HUES64 (cell line): ENCODE results near the gene PTBP1.

Experiments
- H3K27ac ChIP-seq: 2 replicates; pipeline ENCODE4 v1.7.0; 2013; ENCODE audit warnings: low read depth, low read length, inconsistent platforms
- H3K27me3 ChIP-seq: 2 replicates; pipeline ENCODE4 v1.6.1; 2013; ENCODE audit warnings: mild to moderate bottlenecking, low read length; ENCODE audit not compliant: insufficient read depth
- H3K36me3 ChIP-seq: 2 replicates; pipeline ENCODE4 v1.6.1; 2013; ENCODE audit warnings: mild to moderate bottlenecking, low read length; ENCODE audit not compliant: insufficient read depth
- H3K4me1 ChIP-seq: 2 replicates; pipeline ENCODE4 v1.6.1; 2013; ENCODE audit warnings: mild to moderate bottlenecking, low read length, moderate library complexity; ENCODE audit not compliant: insufficient read depth
- H3K4me3 ChIP-seq: 2 replicates; pipeline ENCODE4 v1.5.1; 2013; ENCODE audit warnings: mild to moderate bottlenecking, low read length, moderate library complexity
- H3K9ac ChIP-seq: 2 replicates; pipeline ENCODE4 v1.6.1; 2013; ENCODE audit warnings: mild to moderate bottlenecking, low read depth, low read length
- H3K9me3 ChIP-seq: 2 replicates; pipeline ENCODE4 v1.6.1; 2013; ENCODE audit warnings: low read depth, low read length; ENCODE audit not compliant: insufficient read depth
- WGBS: fragments of 150-250, 120-280 bp; methylation state at CpG from one replicate; pipeline ENCODE4 v1.1.7; 2013; ENCODE audit warnings: missing lambda C conversion rate; 5-methylcytosine and 5-hydroxymethylcytosine counted together

The PTBP1 gene

DNA sequence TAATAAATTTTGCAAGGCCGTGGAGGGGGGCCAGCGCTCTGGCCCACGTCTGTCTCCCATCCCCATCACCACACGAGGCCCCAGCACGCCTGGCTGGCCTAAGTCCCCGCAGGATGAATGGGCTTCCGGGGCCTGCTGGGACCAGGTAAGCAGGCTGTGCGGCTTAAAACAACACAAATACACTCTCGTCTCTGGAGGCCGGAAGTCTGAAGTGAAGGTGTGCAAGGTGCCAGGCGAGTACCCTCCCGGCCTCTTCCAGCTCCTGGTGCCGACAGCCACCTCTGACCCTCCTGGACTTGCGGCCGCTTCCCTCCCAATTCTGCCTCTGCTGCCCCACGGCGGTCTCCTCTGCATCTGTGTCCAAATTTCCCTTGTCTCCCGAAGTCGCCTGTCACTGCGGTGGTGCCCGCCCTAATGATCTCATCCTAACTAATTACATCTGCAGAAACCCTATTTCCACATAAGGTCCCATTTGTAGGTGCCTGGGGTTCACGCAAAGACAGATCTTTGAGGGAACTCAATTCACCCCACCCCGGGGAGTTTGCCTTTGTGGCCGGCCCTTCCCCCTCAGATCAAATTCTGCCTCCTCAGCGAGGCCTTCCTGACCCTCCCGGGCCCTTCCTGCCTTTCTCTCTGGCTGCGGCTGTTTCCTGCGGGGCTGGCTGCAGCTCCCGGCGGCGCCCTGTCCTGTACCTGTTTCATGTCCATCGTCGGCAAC, 8.1 kb upstream of the PTBP1 start:
- peak overlapping the region; percentile 82 for H3K27ac ChIP-seq
- no peak overlapping the region for H3K4me3 ChIP-seq
- H3K9me3 ChIP-seq = no peaks in the 10 kb centered on the region
- H3K36me3 ChIP-seq = no peaks in the 10 kb centered on the region
- H3K9ac ChIP-seq = peak overlapping the region; percentile 52
- no peaks in the 10 kb centered on the region for H3K27me3 ChIP-seq
- peaks cover 14% of the 10 kb centered on the region for H3K4me1 ChIP-seq
- WGBS = 34% methylated on average over 33 of the region's 33 CpGs

DNA sequence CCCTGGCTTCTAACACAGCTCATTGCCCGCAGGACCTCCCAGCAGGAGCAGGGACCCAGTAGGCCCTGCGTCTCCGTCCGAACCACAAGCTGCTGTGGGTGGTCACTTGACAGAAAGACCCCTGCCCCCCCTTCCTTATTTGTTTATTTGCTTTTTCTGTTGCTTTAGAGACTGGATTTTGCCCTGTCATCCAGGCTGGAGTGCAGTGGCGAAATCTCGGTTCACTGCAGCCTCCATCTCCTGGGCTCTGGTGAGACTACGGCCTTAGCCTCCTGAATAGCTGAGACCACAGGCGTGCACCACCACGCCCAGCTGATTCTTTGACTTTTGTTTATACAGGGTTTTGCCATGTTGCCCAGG, 7.6 kb upstream of the PTBP1 start:
- Histone ChIP-seq H3K4me1 (peaks cover 14% of the 10 kb centered on the region), H3K27me3 (no peaks in the 10 kb centered on the region), H3K9ac (peak overlapping the region; percentile 52), H3K9me3 (no peaks in the 10 kb centered on the region), H3K4me3 (no peak overlapping the region), H3K27ac (peak overlapping the region; percentile 82), H3K36me3 (no peaks in the 10 kb centered on the region)
- 66% methylated on average over 9 of the region's 9 CpGs for WGBS

DNA sequence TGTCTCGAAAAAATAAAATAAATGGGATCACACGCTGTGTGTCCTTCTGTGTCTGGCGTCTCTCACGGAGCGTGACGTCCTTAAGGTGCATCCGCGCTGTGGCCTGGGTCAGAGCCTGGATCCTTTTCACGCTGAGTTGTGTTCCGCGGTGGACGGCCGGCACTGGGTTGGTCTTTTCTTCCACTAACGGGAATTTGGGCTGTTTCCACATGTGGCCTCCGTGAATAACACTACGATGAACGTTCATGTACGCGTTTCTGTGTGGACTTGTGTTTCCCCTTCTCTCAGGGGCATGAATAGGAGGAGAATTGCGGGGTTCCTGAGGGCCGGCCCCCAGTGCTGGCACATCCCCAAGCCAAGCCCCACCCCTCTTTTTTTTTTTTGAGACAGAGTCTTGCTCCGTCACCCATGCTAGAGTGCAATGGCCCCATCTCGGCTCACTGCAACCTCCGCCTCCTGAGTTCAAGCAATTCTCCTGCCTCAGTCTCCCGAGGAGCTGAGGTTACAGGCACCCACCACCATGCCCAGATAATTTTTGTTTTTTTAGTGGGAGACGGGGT, 6.2 kb upstream of the PTBP1 start:
- no peak overlapping the region; the same call in 1 of the 2 replicates for H3K9ac ChIP-seq
- H3K9me3 ChIP-seq = no peaks in the 10 kb centered on the region
- peaks cover 14% of the 10 kb centered on the region for H3K4me1 ChIP-seq
- H3K27me3 ChIP-seq = no peaks in the 10 kb centered on the region
- no peaks in the 10 kb centered on the region for H3K36me3 ChIP-seq
- WGBS = 91% methylated on average over 26 of the region's 26 CpGs
- no peak overlapping the region for H3K27ac ChIP-seq
- no peak overlapping the region for H3K4me3 ChIP-seq

DNA sequence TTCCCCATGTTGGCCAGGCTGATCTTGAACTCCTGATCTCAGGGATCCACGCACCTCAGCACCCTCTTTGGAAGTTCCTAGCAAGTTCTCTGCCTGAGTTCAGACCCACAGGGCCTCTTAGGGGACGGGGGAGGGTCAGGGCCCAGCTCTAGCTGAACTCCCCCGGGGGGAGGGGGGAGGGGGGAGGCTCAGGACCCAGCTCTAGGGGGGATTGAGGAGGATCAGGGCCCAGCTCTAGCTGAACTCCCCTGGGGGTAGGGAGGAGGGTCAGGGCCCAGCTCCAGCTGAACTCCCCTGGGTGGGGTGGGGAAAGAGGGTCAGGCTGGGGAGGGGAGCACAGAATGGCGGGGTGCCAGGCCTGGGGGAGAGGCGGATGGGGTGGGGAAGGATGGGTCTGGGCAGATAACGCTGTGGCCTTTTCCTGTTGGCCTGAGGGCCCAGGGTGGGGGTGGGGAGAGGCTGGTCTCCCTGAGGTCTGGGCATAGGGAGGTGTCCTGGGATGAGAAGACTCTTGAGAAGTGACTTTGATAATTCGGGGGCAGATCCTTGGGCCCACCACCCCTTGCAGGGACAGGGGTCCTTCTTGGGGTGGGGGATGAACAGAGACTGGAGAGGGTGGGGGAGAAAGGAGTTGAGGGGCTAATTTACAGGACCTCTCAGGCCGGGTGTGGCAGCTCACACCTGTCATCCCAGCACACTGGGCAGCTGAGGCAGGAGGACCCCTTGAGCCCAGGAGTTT, 5.5 kb upstream of the PTBP1 start:
- Histone ChIP-seq H3K4me3 (no peak overlapping the region), H3K9me3 (no peaks in the 10 kb centered on the region), H3K36me3 (no peaks in the 10 kb centered on the region), H3K9ac (no peak overlapping the region), H3K27ac (no peak overlapping the region), H3K27me3 (no peaks in the 10 kb centered on the region), H3K4me1 (peaks cover 14% of the 10 kb centered on the region)
- 71% methylated on average over 8 of the region's 8 CpGs for WGBS

DNA sequence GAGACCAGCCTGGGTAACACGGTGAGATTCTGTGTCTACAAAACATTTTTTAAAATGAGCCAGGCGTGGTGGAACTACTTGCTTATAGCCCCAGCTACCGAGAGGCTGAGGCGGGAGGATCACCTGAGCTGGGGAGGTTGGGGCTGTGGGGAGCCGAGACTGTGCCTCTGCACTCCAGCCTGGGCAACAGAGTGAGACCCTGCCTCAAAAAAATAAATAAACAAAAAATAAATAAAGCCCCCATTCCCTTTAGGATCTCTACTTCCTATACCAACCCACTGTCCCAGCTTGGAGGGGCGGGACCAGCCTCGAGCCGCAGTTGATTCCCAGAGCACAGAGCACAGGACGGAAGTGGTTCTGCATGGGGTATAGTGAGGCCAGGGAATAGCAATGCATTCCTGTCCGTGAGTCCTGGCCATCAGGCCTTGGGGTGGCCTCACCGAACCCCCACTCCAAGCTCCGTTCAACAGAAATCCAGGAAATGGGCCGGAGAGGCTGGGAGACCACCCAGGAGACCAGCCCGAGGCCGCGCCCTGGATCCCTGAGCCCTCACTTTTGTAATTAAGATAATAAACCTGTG, 4.9 kb upstream of the PTBP1 start:
- H3K27ac ChIP-seq = no peak overlapping the region
- no peaks in the 10 kb centered on the region for H3K9me3 ChIP-seq
- H3K4me3 ChIP-seq = no peak overlapping the region
- H3K9ac ChIP-seq = no peak overlapping the region
- H3K4me1 ChIP-seq = peaks cover 14% of the 10 kb centered on the region
- WGBS = 79% methylated on average over 15 of the region's 16 CpGs
- no peaks in the 10 kb centered on the region for H3K27me3 ChIP-seq
- no peaks in the 10 kb centered on the region for H3K36me3 ChIP-seq

DNA sequence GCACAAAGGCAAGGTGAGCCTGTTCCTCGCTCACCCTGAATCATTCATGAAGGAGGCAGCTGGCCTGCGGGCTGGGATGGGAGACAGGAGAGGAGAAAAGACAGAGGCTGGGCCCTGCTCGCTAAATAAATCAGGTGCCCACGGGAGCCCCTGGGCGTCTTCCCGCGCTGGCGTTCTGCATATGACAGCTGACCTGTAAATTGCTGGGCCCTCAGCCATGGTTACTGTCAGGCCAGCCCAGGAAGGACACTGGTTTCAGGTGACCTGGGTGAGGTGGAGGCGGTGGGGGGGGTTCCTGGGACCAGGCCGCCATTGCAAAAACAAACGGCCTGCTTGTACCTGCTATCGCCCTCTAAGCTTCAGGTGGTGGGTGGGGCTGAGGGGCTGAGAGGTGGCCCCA, 3.4 kb upstream of the PTBP1 start:
- 94% methylated on average over 12 of the region's 12 CpGs for WGBS
- Histone ChIP-seq H3K9ac (no peak overlapping the region), H3K27ac (no peak overlapping the region), H3K4me1 (peaks cover 9% of the 10 kb centered on the region), H3K4me3 (no peak overlapping the region), H3K27me3 (no peaks in the 10 kb centered on the region), H3K36me3 (no peaks in the 10 kb centered on the region), H3K9me3 (no peaks in the 10 kb centered on the region)

DNA sequence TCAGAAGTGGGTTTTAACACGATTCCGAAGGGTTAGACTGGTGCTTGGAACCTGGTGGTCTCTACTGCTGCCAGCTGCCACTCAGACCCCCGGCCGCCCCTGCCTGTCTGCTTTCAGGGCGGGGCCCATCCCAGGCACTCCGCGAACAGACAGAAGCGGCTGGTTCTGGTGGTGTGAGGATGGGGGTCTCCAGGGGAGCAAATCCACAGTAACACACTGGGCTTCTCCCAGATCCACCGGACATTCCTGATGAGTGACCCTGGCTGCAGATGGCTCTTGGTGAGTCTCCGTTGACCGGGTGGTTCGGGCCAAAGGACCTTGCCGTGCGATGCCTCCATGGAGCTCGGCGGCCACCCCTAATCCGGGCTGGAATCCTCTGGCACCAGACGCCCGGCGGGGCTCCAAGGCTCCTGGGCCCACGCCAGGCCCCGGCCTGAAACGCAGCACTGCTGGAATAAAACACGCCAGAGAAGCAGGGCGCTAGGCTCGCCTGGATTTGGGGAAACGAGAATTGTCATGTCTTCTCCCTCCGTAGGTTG, 2.1 kb upstream of the PTBP1 start:
- H3K4me1 ChIP-seq = peaks cover 7% of the 10 kb centered on the region
- H3K27me3 ChIP-seq = no peaks in the 10 kb centered on the region
- 94% methylated on average over 28 of the region's 28 CpGs for WGBS
- H3K36me3 ChIP-seq = peaks cover 10% of the 10 kb centered on the region
- no peak overlapping the region; the same call in 1 of the 2 replicates for H3K27ac ChIP-seq
- no peaks in the 10 kb centered on the region for H3K9me3 ChIP-seq
- no peak overlapping the region for H3K9ac ChIP-seq
- no peak overlapping the region for H3K4me3 ChIP-seq

DNA sequence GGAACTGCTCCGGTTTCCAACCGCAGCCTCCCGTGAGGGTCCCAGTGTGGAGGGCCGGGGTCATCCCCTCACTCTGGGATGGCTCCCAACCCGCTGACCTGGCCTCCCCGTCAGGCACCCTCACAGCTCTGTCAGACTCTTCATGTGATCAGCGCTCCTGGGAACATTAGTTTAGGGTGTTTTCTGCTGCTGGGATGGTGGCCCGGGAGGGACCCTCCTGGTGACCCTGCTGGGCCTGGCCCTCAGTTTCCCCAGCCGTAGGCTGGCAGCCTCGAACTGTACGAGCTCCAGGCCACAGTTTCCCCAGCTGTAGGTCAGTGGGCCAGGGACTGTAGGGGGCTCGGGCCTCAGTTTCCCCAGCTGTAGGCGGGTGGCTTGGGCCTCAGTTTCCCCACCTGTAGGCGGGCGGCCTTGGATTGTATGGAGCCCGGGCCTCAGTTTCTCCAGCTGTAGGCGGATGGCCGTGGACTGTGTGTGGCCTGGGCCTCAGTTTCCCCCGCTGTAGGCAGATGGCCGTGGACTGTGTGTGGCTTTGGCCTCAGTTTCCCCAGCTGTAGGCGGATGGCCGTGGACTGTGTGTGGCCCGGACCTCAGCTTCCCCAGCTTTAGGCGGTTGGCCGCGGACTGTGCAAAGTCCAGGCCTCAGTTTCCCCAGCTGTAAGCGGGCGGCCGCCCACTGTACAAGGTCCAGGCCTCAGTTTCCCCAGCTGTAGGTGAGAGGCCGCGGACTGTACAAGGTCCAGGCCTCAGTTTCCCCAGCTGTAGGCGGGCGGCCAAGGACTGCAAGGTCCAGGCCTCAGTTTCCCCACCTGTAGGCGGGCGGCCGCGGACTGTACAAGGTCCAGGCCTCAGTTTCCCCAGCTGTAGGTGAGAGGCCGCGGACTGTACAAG, 1.3 kb upstream of the PTBP1 start:
- WGBS = 90% methylated on average over 39 of the region's 39 CpGs
- Histone ChIP-seq H3K27ac (no peak overlapping the region; the same call in 1 of the 2 replicates), H3K4me3 (peak overlapping the region; percentile 62), H3K9ac (no peak overlapping the region), H3K36me3 (peaks cover 18% of the 10 kb centered on the region), H3K4me1 (peaks cover 14% of the 10 kb centered on the region), H3K9me3 (no peaks in the 10 kb centered on the region), H3K27me3 (no peaks in the 10 kb centered on the region)

DNA sequence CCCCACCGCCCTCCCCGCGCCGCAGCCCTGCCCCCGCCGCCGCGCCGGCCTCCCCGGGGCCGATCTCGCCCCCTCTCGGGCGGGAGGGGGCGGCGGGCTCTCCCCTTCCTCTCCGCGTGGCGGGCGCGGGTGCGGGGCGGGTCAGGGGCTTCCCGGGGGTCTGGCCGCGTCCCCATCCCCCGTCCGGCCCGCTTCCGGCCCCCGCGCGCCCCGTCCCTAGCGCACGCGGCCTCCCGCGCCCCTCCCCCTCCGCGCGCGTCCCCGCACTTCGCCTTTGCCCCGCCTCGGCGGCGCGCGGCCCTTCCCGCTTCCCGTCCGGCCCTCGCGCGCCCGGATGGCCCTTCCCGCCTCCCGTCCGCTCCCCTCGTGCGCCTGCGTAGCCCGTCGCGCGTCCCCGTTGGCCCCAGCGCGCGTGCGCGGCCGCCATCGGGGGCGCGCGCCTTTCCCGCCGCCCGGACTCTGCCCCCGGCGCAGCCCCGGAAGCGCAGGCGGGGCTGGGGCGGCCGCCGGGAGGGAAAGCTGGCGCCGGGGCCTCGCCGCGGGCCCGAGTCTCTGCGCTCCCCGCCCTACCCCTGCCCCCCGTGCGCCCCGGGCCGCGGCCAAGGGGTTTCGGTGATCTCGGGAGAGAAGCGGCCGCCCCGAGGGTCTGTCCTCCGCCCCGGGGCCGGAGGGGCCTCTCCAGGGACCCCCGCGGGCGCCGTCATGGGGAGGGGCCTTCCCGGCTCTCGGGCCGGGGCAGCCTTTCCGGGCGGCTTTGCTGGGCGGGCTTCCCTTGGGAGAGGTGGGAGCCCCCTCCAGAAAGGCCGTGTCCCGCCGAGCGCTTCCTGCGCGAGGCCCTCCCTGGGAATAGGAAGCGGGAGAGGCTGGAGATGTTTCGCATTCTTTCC, 519 bp downstream of the PTBP1 start:
- Histone ChIP-seq H3K4me3 (peak overlapping the region; percentile 99), H3K27me3 (no peaks in the 10 kb centered on the region), H3K9me3 (no peaks in the 10 kb centered on the region), H3K36me3 (peaks cover 37% of the 10 kb centered on the region), H3K4me1 (peaks cover 22% of the 10 kb centered on the region), H3K27ac (peak overlapping the region; percentile 97), H3K9ac (peak overlapping the region; percentile 98)
- WGBS = under 1% methylated on average over 129 of the region's 129 CpGs
